SK-N-SH treated with all-trans-retinoic acid at 6 μM for 48 hours (cell line): ENCODE data around the gene IRF7.

Experiments used
- ATAC-seq: fragments of 200-7000 bp; cut with Tn5 transposase; 3 replicates; pipeline ENCODE4 v1.9.1; 2020; ENCODE audit warnings: mild to moderate bottlenecking, moderate library complexity
- BACH2 ChIP-seq: fragments of 250-450 bp; sonication (Bioruptor Pico); IDR thresholded peaks from 2 replicates; pipeline ENCODE4 v1.9.0; 2021; ENCODE audit warnings: mild to moderate bottlenecking, borderline replicate concordance
- CSDC2 ChIP-seq: fragments of 250-450 bp; sonication (Bioruptor Pico); IDR thresholded peaks from 2 replicates; pipeline ENCODE4 v1.5.0; 2020; ENCODE audit warnings: mild to moderate bottlenecking, moderate library complexity
- ESRRG ChIP-seq: fragments of 250-450 bp; sonication (Bioruptor Pico); IDR thresholded peaks from 2 replicates; pipeline ENCODE4 v1.6.1; 2021; ENCODE audit warnings: mild to moderate bottlenecking
- GLIS3 ChIP-seq: fragments of 250-450 bp; sonication (Bioruptor Pico); IDR thresholded peaks from 2 replicates; pipeline ENCODE4 v1.5.0; 2020; ENCODE audit warnings: mild to moderate bottlenecking, moderate library complexity
- ISL1 ChIP-seq: fragments of 250-450 bp; sonication (Bioruptor Pico); IDR thresholded peaks from 2 replicates; pipeline ENCODE4 v2.1.2; 2022; ENCODE audit warnings: mild to moderate bottlenecking, moderate library complexity
- OSR1 ChIP-seq: fragments of 250-450 bp; sonication (Bioruptor Pico); IDR thresholded peaks from 2 replicates; pipeline ENCODE4 v1.8.0; 2022; ENCODE audit warnings: moderate library complexity, mild to moderate bottlenecking, inconsistent platforms
- PPARA ChIP-seq: fragments of 250-450 bp; sonication (Bioruptor Pico); IDR thresholded peaks from 2 replicates; pipeline ENCODE4 v1.5.0; 2020; ENCODE audit warnings: mild to moderate bottlenecking, borderline replicate concordance
- RARB ChIP-seq: fragments of 250-450 bp; sonication (Bioruptor Pico); IDR thresholded peaks from 2 replicates; pipeline ENCODE4 v1.8.0; 2021; ENCODE audit warnings: mild to moderate bottlenecking, moderate library complexity
- SNAI2 ChIP-seq: fragments of 250-450 bp; sonication (Bioruptor Pico); IDR thresholded peaks from 2 replicates; pipeline ENCODE4 v1.5.0; 2020; ENCODE audit warnings: mild to moderate bottlenecking, moderate library complexity
- TCF4 ChIP-seq: fragments of 250-450 bp; sonication (Bioruptor Pico); IDR thresholded peaks from 2 replicates; pipeline ENCODE4 v1.8.0; 2021; ENCODE audit warnings: mild to moderate bottlenecking, moderate library complexity, borderline replicate concordance
- ZC3H10 ChIP-seq: fragments of 250-450 bp; sonication (Bioruptor Pico); IDR thresholded peaks from 2 replicates; pipeline ENCODE4 v1.5.1; 2021; ENCODE audit warnings: mild to moderate bottlenecking, moderate library complexity
- ZNF8 ChIP-seq: fragments of 450-650 bp; formaldehyde crosslinking; IDR thresholded peaks from 2 replicates; pipeline ENCODE4 v1.5.0; 2020; ENCODE audit warnings: mild to moderate bottlenecking, moderate library complexity
- TF ChIP-seq, protein P1 (sequence below): fragments of 250-450 bp; sonication (Bioruptor Pico); IDR thresholded peaks from 2 replicates; pipeline ENCODE4 v1.8.0; 2020; ENCODE audit warnings: mild to moderate bottlenecking, moderate library complexity, borderline replicate concordance
- TF ChIP-seq, protein P2 (sequence below): fragments of 250-450 bp; sonication (Bioruptor Pico); IDR thresholded peaks from 2 replicates; pipeline ENCODE4 v1.8.0; 2021; ENCODE audit warnings: low read depth, mild to moderate bottlenecking, moderate library complexity, borderline replicate concordance
- TF ChIP-seq, protein P3 (sequence below): fragments of 250-450 bp; sonication (Bioruptor Pico); IDR thresholded peaks from 2 replicates; pipeline ENCODE4 v1.5.0; 2020; ENCODE audit warnings: mild to moderate bottlenecking, moderate library complexity
- TF ChIP-seq, protein P4 (sequence below): fragments of 250-450 bp; sonication (Bioruptor Pico); IDR thresholded peaks from 2 replicates; pipeline ENCODE4 v1.5.1; 2021; ENCODE audit warnings: mild to moderate bottlenecking, moderate library complexity
- TF ChIP-seq, protein P5 (sequence below): fragments of 250-450 bp; sonication (Bioruptor Pico); IDR thresholded peaks from 2 replicates; pipeline ENCODE4 v1.5.1; 2020; ENCODE audit warnings: low read depth, mild to moderate bottlenecking, moderate library complexity

Gene IRF7

DNA sequence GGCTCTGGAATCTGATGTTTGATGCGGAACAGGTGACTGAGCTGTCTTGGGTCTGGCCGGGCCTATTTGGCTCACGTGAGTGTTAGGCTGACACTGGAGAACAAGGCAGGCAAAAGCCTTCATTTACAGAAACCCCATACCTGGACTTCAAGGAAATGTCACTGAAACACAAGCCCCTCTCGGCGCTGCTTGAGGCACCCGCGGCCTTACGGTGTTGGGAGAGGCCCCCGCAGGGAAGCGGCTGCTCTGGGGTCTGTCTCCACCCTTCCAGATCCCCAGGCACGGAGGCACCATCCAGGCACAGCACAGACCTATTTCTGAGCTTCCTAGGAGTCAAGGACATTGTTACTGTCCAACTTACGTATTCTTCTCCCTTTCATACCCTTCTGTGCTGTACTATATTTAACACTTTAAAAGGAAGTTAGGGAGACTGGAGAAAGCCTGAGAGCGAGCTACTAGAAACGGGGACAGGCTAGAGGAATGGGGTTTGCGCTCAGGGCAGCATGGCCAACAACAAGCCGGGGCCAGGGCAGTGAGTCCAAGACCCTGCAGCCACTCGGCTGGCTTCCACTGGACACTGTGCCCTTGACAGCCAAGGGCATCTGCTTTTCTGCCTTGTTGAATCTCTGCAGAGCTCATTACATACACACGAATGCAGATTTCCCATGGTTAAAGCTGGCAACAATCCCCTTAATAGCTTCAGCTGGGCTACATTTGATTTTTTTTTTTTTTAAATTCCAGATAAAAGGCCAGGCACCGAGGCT is 45.1 kb upstream of the IRF7 start:
- ATAC-seq, result no peak
- TF ChIP-seq GLIS3 (CRISPR knock-in tag) (no peak), PPARA (CRISPR knock-in tag) (no peak), ESRRG (CRISPR knock-in tag) (no peak), RARB (CRISPR knock-in tag) (no peak), CSDC2 (CRISPR knock-in tag) (no peak), ISL1 (no peak), SNAI2 (CRISPR knock-in tag) (no peak), ZNF8 (CRISPR knock-in tag) (no peak), TCF4 (no peak), BACH2 (CRISPR knock-in tag) (no peak)
- TF ChIP-seq, protein P1, sequence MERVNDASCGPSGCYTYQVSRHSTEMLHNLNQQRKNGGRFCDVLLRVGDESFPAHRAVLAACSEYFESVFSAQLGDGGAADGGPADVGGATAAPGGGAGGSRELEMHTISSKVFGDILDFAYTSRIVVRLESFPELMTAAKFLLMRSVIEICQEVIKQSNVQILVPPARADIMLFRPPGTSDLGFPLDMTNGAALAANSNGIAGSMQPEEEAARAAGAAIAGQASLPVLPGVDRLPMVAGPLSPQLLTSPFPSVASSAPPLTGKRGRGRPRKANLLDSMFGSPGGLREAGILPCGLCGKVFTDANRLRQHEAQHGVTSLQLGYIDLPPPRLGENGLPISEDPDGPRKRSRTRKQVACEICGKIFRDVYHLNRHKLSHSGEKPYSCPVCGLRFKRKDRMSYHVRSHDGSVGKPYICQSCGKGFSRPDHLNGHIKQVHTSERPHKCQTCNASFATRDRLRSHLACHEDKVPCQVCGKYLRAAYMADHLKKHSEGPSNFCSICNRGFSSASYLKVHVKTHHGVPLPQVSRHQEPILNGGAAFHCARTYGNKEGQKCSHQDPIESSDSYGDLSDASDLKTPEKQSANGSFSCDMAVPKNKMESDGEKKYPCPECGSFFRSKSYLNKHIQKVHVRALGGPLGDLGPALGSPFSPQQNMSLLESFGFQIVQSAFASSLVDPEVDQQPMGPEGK (CRISPR knock-in tag), result no peak
- TF ChIP-seq, protein P2, sequence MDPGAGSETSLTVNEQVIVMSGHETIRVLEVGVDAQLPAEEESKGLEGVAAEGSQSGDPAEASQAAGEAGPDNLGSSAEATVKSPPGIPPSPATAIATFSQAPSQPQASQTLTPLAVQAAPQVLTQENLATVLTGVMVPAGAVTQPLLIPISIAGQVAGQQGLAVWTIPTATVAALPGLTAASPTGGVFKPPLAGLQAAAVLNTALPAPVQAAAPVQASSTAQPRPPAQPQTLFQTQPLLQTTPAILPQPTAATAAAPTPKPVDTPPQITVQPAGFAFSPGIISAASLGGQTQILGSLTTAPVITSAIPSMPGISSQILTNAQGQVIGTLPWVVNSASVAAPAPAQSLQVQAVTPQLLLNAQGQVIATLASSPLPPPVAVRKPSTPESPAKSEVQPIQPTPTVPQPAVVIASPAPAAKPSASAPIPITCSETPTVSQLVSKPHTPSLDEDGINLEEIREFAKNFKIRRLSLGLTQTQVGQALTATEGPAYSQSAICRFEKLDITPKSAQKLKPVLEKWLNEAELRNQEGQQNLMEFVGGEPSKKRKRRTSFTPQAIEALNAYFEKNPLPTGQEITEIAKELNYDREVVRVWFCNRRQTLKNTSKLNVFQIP (CRISPR knock-in tag), result no peak
- TF ChIP-seq, protein P3, sequence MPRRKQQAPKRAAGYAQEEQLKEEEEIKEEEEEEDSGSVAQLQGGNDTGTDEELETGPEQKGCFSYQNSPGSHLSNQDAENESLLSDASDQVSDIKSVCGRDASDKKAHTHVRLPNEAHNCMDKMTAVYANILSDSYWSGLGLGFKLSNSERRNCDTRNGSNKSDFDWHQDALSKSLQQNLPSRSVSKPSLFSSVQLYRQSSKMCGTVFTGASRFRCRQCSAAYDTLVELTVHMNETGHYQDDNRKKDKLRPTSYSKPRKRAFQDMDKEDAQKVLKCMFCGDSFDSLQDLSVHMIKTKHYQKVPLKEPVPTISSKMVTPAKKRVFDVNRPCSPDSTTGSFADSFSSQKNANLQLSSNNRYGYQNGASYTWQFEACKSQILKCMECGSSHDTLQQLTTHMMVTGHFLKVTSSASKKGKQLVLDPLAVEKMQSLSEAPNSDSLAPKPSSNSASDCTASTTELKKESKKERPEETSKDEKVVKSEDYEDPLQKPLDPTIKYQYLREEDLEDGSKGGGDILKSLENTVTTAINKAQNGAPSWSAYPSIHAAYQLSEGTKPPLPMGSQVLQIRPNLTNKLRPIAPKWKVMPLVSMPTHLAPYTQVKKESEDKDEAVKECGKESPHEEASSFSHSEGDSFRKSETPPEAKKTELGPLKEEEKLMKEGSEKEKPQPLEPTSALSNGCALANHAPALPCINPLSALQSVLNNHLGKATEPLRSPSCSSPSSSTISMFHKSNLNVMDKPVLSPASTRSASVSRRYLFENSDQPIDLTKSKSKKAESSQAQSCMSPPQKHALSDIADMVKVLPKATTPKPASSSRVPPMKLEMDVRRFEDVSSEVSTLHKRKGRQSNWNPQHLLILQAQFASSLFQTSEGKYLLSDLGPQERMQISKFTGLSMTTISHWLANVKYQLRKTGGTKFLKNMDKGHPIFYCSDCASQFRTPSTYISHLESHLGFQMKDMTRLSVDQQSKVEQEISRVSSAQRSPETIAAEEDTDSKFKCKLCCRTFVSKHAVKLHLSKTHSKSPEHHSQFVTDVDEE (CRISPR knock-in tag), result no peak
- TF ChIP-seq, protein P4, sequence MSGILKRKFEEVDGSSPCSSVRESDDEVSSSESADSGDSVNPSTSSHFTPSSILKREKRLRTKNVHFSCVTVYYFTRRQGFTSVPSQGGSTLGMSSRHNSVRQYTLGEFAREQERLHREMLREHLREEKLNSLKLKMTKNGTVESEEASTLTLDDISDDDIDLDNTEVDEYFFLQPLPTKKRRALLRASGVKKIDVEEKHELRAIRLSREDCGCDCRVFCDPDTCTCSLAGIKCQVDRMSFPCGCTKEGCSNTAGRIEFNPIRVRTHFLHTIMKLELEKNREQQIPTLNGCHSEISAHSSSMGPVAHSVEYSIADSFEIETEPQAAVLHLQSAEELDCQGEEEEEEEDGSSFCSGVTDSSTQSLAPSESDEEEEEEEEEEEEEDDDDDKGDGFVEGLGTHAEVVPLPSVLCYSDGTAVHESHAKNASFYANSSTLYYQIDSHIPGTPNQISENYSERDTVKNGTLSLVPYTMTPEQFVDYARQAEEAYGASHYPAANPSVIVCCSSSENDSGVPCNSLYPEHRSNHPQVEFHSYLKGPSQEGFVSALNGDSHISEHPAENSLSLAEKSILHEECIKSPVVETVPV (CRISPR knock-in tag), result no peak
- TF ChIP-seq, protein P5, sequence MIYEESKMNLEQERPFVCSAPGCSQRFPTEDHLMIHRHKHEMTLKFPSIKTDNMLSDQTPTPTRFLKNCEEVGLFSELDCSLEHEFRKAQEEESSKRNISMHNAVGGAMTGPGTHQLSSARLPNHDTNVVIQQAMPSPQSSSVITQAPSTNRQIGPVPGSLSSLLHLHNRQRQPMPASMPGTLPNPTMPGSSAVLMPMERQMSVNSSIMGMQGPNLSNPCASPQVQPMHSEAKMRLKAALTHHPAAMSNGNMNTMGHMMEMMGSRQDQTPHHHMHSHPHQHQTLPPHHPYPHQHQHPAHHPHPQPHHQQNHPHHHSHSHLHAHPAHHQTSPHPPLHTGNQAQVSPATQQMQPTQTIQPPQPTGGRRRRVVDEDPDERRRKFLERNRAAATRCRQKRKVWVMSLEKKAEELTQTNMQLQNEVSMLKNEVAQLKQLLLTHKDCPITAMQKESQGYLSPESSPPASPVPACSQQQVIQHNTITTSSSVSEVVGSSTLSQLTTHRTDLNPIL (CRISPR knock-in tag), result no peak

DNA sequence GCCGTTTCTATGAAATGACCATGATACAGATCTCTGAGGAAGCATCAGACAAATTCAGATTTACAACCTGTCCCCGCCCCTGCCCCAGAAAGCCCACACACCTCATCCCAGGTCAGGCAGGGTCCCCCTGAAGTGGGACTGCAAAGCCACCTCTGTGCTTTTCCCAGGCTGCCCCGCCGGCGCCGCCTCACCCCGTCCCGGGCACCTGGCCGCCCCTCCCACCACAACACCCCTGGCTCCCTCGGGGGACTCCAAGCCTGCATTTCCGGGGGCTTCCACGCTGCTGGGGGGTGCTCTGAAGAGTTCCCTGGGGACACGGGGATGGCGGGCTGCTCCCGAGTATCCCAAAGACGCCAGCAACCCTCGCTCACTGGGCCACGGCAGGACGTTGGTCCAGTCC is 44.5 kb upstream of the IRF7 start:
- ATAC-seq, result no peak
- no peak for TF ChIP-seq ZC3H10 (CRISPR knock-in tag)

DNA sequence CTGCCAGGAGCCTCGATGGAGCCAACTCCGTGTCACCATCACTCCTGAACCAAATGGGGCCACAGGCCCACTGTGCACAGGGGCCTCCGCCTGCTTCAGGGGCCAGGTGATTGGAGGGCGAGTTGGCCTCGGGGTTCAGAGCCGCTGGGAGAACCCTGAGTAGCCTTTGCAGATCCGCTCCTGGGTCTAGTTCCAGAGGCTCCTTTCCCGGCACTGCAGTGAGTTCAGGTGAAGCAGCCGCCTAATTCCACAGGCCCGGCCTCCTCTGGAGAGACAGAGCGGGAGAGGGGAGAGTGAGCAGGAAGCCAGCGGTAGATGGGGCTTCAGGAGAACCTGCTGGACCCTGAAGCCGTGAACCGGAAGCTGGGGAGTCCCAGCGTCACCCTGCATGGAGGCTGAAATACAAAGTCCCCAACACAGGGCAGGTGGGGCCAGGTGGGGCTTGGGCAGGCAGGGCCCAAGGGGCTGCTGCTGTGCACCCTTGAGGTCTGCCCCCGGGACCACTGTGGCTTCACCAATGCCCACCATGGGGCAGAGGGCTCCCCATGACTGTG is 43.9 kb upstream of the IRF7 start:
- TF ChIP-seq ZNF8 (CRISPR knock-in tag), result no peak
- TF ChIP-seq, all 23 proteins: peak for 0
- no peak for ATAC-seq

DNA sequence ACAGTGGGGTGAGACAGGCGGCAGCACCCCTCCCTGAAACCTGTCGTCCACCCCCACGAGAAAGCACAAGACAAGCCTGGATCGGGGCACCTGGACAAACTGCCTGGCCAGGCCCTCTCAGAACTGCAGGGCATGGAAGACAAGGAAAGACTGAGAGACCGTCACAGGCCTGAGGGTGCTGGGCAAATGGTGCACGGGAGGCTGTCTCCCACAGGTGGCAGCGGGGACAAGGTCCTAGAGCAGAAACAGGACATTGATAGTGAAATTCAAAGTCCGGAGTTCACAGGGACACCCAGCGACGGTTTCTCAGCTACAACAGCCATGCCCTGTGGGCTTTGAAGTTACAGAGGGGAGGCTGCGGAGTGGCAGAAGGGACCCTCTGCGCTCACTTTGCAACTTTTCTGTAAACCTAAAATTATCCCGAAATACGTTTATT is 42.0 kb upstream of the IRF7 start:
- ATAC-seq, result no peak
- TF ChIP-seq ESRRG (CRISPR knock-in tag), result no peak
- TF ChIP-seq, protein P5 (CRISPR knock-in tag), result no peak
- no peak for TF ChIP-seq CSDC2 (CRISPR knock-in tag)
- no peak for TF ChIP-seq OSR1
- no peak for TF ChIP-seq SNAI2 (CRISPR knock-in tag)
